LNCAP (cell line): Measurements from ENCODE around the gene KIAA0319L.

Experiments used
- CTCF ChIP-seq: fragments of 450-650 bp; IDR thresholded peaks from 2 replicates; pipeline ENCODE4 v1.5.1; 2017; ENCODE audit warnings: mild to moderate bottlenecking

Gene KIAA0319L

GRCh38 chr1:35447278-35447677 is 109.9 kb downstream of the KIAA0319L start:
- TF ChIP-seq CTCF = no peak

- TF ChIP-seq CTCF = no peak
Observed at GRCh38 chr1:35444519-35444774, 112.8 kb downstream of the KIAA0319L start.

GRCh38 chr1:35443768-35444518 is 113.3 kb downstream of the KIAA0319L start:
- peak; percentile 30; the same call in 1 of the 2 replicates for TF ChIP-seq CTCF

- TF ChIP-seq CTCF = no peak
Observed at GRCh38 chr1:35442734-35443133, 114.5 kb downstream of the KIAA0319L start.

GRCh38 chr1:35441926-35442579 is 115.2 kb downstream of the KIAA0319L start:
- TF ChIP-seq CTCF = no peak

GRCh38 chr1:35439626-35440025 is 117.6 kb downstream of the KIAA0319L start:
- no peak for TF ChIP-seq CTCF

- TF ChIP-seq CTCF = no peak
Observed at GRCh38 chr1:35437200-35437599, 120.0 kb downstream of the KIAA0319L start.

- no peak for TF ChIP-seq CTCF
Observed at GRCh38 chr1:35436078-35436477, 121.1 kb downstream of the KIAA0319L start.
